Sigmoid colon (tissue), 4 donors: ENCODE measurements around the gene KCNQ1OT1.

Source experiments
- CTCF ChIP-seq, 4 experiments: fragments of 450-650 bp in 3 of 4; fragments of 200-600 bp in 1 of 4; IDR thresholded peaks; one replicate each; pipeline ENCODE4 v1.5.1; 2016 to 2019; ENCODE audit warnings: antibody characterized with exemption in 4 of 4, mild to moderate bottlenecking in 3 of 4, moderate library complexity in 2 of 4
- EP300 ChIP-seq, 4 donors: sonication (generic); formaldehyde crosslinking; IDR thresholded peaks; one replicate each; pipeline ENCODE4 v1.6.1; 2017; ENCODE audit warnings: antibody characterized with exemption in 4 of 4
- POLR2AphosphoS5 ChIP-seq, 4 donors: sonication (generic); formaldehyde crosslinking; IDR thresholded peaks; one replicate each; pipeline ENCODE4 v1.6.1; 2017; ENCODE audit warnings: antibody characterized with exemption in 4 of 4

- no peak for TF ChIP-seq CTCF (IDR thresholded peaks at IDR 0.05)
- TF ChIP-seq POLR2AphosphoS5 (IDR thresholded peaks at IDR 0.05): no peak
- TF ChIP-seq EP300 (IDR thresholded peaks at IDR 0.05): no peak
These were observed 77.9 kb downstream of the KCNQ1OT1 start for GRCh38 chr11:2621894-2622293.
